SK-N-SH treated with all-trans-retinoic acid at 6 μM for 48 hours (cell line): ENCODE data around the gene PEX26.
"Not testable (repeated sequence)": the region's sequence is repeated elsewhere in the genome, so short reads cannot be mapped to it uniquely, and the experiment has no call there.

Source experiments
- ATAC-seq: fragments of 200-7000 bp; cut with Tn5 transposase; 3 replicates; pipeline ENCODE4 v1.9.1; 2020; ENCODE audit warnings: mild to moderate bottlenecking, moderate library complexity
- ARNTL ChIP-seq: fragments of 450-650 bp; formaldehyde crosslinking; IDR thresholded peaks from 2 replicates; pipeline ENCODE4 v1.5.0; 2020; ENCODE audit warnings: low read depth, mild to moderate bottlenecking, moderate library complexity, borderline replicate concordance
- BACH2 ChIP-seq: fragments of 250-450 bp; sonication (Bioruptor Pico); IDR thresholded peaks from 2 replicates; pipeline ENCODE4 v1.9.0; 2021; ENCODE audit warnings: mild to moderate bottlenecking, borderline replicate concordance
- CSDC2 ChIP-seq: fragments of 250-450 bp; sonication (Bioruptor Pico); IDR thresholded peaks from 2 replicates; pipeline ENCODE4 v1.5.0; 2020; ENCODE audit warnings: mild to moderate bottlenecking, moderate library complexity
- GLIS3 ChIP-seq: fragments of 250-450 bp; sonication (Bioruptor Pico); IDR thresholded peaks from 2 replicates; pipeline ENCODE4 v1.5.0; 2020; ENCODE audit warnings: mild to moderate bottlenecking, moderate library complexity
- ISL1 ChIP-seq: fragments of 250-450 bp; sonication (Bioruptor Pico); IDR thresholded peaks from 2 replicates; pipeline ENCODE4 v2.1.2; 2022; ENCODE audit warnings: mild to moderate bottlenecking, moderate library complexity
- OSR1 ChIP-seq: fragments of 250-450 bp; sonication (Bioruptor Pico); IDR thresholded peaks from 2 replicates; pipeline ENCODE4 v1.8.0; 2022; ENCODE audit warnings: moderate library complexity, mild to moderate bottlenecking, inconsistent platforms
- PPARA ChIP-seq: fragments of 250-450 bp; sonication (Bioruptor Pico); IDR thresholded peaks from 2 replicates; pipeline ENCODE4 v1.5.0; 2020; ENCODE audit warnings: mild to moderate bottlenecking, borderline replicate concordance
- RARB ChIP-seq: fragments of 250-450 bp; sonication (Bioruptor Pico); IDR thresholded peaks from 2 replicates; pipeline ENCODE4 v1.8.0; 2021; ENCODE audit warnings: mild to moderate bottlenecking, moderate library complexity
- TCF4 ChIP-seq: fragments of 250-450 bp; sonication (Bioruptor Pico); IDR thresholded peaks from 2 replicates; pipeline ENCODE4 v1.8.0; 2021; ENCODE audit warnings: mild to moderate bottlenecking, moderate library complexity, borderline replicate concordance
- TOX ChIP-seq: fragments of 250-450 bp; sonication (Bioruptor Pico); IDR thresholded peaks from 2 replicates; pipeline ENCODE4 v1.8.0; 2021; ENCODE audit warnings: mild to moderate bottlenecking, moderate library complexity, borderline replicate concordance
- ZC3H10 ChIP-seq: fragments of 250-450 bp; sonication (Bioruptor Pico); IDR thresholded peaks from 2 replicates; pipeline ENCODE4 v1.5.1; 2021; ENCODE audit warnings: mild to moderate bottlenecking, moderate library complexity
- ZFP3 ChIP-seq: fragments of 250-450 bp; sonication (Bioruptor Pico); IDR thresholded peaks from 2 replicates; pipeline ENCODE4 v1.5.0; 2020; ENCODE audit warnings: mild to moderate bottlenecking, moderate library complexity
- ZFP30 ChIP-seq: fragments of 450-650 bp; formaldehyde crosslinking; IDR thresholded peaks from 2 replicates; pipeline ENCODE4 v1.5.0; 2022; ENCODE audit warnings: mild to moderate bottlenecking, moderate library complexity
- ZNF565 ChIP-seq: fragments of 450-650 bp; formaldehyde crosslinking; conservative IDR thresholded peaks from 2 replicates; pipeline ENCODE4 v1.5.0; 2020; ENCODE audit warnings: low read depth, mild to moderate bottlenecking, moderate library complexity
- ZNF70 ChIP-seq: fragments of 450-650 bp; formaldehyde crosslinking; IDR thresholded peaks from 2 replicates; pipeline ENCODE4 v1.5.0; 2020; ENCODE audit warnings: mild to moderate bottlenecking, moderate library complexity
- ZNF8 ChIP-seq: fragments of 450-650 bp; formaldehyde crosslinking; IDR thresholded peaks from 2 replicates; pipeline ENCODE4 v1.5.0; 2020; ENCODE audit warnings: mild to moderate bottlenecking, moderate library complexity
- TF ChIP-seq, protein P1 (sequence below): fragments of 250-450 bp; sonication (Bioruptor Pico); IDR thresholded peaks from 2 replicates; pipeline ENCODE4 v1.5.1; 2020; ENCODE audit warnings: low read depth, mild to moderate bottlenecking, moderate library complexity
- TF ChIP-seq, protein P2 (sequence below): fragments of 250-450 bp; sonication (Bioruptor Pico); IDR thresholded peaks from 2 replicates; pipeline ENCODE4 v1.5.1; 2021; ENCODE audit warnings: mild to moderate bottlenecking, moderate library complexity
- TF ChIP-seq, protein P3 (sequence below): fragments of 250-450 bp; sonication (Bioruptor Pico); IDR thresholded peaks from 2 replicates; pipeline ENCODE4 v1.8.0; 2020; ENCODE audit warnings: mild to moderate bottlenecking, moderate library complexity, borderline replicate concordance
- TF ChIP-seq, protein P4 (sequence below): fragments of 250-450 bp; sonication (Bioruptor Pico); IDR thresholded peaks from 2 replicates; pipeline ENCODE4 v1.8.0; 2021; ENCODE audit warnings: low read depth, mild to moderate bottlenecking, moderate library complexity, borderline replicate concordance
- TF ChIP-seq, protein P5 (sequence below): fragments of 250-450 bp; sonication (Bioruptor Pico); IDR thresholded peaks from 2 replicates; pipeline ENCODE4 v1.5.0; 2020; ENCODE audit warnings: mild to moderate bottlenecking, moderate library complexity

Gene PEX26

DNA sequence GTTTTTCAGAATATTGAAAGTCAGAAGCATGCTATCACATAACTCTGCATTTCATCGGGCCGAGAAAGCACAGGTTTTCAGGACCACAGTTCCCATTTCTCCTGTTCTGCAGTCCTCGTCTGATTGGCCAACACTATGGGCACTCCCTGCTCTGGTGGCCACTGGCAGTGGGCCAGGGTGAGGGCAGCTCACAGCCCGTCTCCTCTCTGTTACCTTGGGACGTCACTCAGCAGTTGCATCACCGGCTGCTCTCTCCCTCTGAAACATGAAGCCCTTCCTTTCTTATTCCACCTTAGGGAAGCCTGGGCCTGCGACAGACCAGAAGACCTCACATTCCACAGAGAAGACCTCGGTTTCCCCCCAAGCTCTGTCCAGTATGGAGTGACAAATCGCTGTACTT lies 42.0 kb upstream of the PEX26 start:
- ATAC-seq, result no peak
- TF ChIP-seq, protein P1, sequence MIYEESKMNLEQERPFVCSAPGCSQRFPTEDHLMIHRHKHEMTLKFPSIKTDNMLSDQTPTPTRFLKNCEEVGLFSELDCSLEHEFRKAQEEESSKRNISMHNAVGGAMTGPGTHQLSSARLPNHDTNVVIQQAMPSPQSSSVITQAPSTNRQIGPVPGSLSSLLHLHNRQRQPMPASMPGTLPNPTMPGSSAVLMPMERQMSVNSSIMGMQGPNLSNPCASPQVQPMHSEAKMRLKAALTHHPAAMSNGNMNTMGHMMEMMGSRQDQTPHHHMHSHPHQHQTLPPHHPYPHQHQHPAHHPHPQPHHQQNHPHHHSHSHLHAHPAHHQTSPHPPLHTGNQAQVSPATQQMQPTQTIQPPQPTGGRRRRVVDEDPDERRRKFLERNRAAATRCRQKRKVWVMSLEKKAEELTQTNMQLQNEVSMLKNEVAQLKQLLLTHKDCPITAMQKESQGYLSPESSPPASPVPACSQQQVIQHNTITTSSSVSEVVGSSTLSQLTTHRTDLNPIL (CRISPR knock-in tag), result no peak
- no peak for TF ChIP-seq OSR1 (CRISPR knock-in tag)
- no peak for TF ChIP-seq TOX
- no peak for TF ChIP-seq GLIS3 (CRISPR knock-in tag)
- no peak for TF ChIP-seq ZNF8
- no peak for TF ChIP-seq ISL1 (CRISPR knock-in tag)
- no peak for TF ChIP-seq ZFP30
- TF ChIP-seq ZC3H10, result no peak
- TF ChIP-seq, protein P2, sequence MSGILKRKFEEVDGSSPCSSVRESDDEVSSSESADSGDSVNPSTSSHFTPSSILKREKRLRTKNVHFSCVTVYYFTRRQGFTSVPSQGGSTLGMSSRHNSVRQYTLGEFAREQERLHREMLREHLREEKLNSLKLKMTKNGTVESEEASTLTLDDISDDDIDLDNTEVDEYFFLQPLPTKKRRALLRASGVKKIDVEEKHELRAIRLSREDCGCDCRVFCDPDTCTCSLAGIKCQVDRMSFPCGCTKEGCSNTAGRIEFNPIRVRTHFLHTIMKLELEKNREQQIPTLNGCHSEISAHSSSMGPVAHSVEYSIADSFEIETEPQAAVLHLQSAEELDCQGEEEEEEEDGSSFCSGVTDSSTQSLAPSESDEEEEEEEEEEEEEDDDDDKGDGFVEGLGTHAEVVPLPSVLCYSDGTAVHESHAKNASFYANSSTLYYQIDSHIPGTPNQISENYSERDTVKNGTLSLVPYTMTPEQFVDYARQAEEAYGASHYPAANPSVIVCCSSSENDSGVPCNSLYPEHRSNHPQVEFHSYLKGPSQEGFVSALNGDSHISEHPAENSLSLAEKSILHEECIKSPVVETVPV, result no peak
- no peak for TF ChIP-seq BACH2 (CRISPR knock-in tag)
- TF ChIP-seq RARB (CRISPR knock-in tag), result no peak
- TF ChIP-seq PPARA (CRISPR knock-in tag), result no peak
- no peak for TF ChIP-seq TCF4 (CRISPR knock-in tag)
- no peak for TF ChIP-seq CSDC2 (CRISPR knock-in tag)
- no peak for TF ChIP-seq ZFP3 (CRISPR knock-in tag)
- TF ChIP-seq ARNTL (CRISPR knock-in tag), result no peak
- no peak for TF ChIP-seq ZNF565 (CRISPR knock-in tag)
- TF ChIP-seq, protein P3, sequence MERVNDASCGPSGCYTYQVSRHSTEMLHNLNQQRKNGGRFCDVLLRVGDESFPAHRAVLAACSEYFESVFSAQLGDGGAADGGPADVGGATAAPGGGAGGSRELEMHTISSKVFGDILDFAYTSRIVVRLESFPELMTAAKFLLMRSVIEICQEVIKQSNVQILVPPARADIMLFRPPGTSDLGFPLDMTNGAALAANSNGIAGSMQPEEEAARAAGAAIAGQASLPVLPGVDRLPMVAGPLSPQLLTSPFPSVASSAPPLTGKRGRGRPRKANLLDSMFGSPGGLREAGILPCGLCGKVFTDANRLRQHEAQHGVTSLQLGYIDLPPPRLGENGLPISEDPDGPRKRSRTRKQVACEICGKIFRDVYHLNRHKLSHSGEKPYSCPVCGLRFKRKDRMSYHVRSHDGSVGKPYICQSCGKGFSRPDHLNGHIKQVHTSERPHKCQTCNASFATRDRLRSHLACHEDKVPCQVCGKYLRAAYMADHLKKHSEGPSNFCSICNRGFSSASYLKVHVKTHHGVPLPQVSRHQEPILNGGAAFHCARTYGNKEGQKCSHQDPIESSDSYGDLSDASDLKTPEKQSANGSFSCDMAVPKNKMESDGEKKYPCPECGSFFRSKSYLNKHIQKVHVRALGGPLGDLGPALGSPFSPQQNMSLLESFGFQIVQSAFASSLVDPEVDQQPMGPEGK, result no peak

DNA sequence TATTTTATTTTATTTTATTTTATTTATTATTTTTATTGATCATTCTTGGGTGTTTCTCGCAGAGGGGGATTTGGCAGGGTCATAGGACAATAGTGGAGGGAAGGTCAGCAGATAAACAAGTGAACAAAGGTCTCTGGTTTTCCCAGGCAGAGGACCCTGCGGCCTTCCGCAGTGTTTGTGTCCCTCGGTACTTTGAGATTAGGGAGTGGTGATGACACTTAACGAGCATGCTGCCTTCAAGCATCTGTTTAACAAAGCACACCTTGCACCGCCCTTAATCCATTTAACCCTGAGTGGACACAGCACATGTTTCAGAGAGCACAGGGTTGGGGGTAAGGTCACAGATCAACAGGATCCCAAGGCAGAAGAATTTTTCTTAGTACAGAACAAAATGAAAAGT lies 36.9 kb upstream of the PEX26 start:
- ATAC-seq, result not testable (repeated sequence)

DNA sequence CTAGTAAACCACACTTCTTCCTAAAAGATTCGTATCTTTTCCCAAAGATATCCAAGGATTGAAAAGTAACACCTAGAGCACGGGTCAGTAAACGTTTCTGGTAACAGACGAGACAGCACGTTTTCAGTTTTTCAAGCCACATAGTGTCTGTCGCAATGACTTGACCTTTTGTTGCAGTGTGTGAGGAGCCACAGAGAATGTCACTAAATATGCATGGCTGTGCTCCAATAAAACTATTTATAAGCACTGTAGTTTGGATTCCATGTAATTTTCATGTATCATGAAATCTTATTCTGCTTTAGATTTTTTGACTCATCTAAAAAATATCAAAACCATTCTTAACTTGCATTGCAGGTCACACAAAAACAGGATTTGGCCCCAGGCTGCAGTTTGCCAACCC lies 35.1 kb upstream of the PEX26 start:
- ATAC-seq, result no peak; the same call in 2 of the 3 replicates
- no peak for TF ChIP-seq BACH2 (CRISPR knock-in tag)
- no peak for TF ChIP-seq TCF4 (CRISPR knock-in tag)
- no peak for TF ChIP-seq OSR1 (CRISPR knock-in tag)
- TF ChIP-seq, protein P4, sequence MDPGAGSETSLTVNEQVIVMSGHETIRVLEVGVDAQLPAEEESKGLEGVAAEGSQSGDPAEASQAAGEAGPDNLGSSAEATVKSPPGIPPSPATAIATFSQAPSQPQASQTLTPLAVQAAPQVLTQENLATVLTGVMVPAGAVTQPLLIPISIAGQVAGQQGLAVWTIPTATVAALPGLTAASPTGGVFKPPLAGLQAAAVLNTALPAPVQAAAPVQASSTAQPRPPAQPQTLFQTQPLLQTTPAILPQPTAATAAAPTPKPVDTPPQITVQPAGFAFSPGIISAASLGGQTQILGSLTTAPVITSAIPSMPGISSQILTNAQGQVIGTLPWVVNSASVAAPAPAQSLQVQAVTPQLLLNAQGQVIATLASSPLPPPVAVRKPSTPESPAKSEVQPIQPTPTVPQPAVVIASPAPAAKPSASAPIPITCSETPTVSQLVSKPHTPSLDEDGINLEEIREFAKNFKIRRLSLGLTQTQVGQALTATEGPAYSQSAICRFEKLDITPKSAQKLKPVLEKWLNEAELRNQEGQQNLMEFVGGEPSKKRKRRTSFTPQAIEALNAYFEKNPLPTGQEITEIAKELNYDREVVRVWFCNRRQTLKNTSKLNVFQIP (CRISPR knock-in tag), result no peak
- TF ChIP-seq ZNF70, result no peak
- no peak for TF ChIP-seq ARNTL (CRISPR knock-in tag)
- TF ChIP-seq, protein P2, result no peak
- TF ChIP-seq CSDC2 (CRISPR knock-in tag), result no peak
- no peak for TF ChIP-seq ZC3H10
- TF ChIP-seq, protein P5, sequence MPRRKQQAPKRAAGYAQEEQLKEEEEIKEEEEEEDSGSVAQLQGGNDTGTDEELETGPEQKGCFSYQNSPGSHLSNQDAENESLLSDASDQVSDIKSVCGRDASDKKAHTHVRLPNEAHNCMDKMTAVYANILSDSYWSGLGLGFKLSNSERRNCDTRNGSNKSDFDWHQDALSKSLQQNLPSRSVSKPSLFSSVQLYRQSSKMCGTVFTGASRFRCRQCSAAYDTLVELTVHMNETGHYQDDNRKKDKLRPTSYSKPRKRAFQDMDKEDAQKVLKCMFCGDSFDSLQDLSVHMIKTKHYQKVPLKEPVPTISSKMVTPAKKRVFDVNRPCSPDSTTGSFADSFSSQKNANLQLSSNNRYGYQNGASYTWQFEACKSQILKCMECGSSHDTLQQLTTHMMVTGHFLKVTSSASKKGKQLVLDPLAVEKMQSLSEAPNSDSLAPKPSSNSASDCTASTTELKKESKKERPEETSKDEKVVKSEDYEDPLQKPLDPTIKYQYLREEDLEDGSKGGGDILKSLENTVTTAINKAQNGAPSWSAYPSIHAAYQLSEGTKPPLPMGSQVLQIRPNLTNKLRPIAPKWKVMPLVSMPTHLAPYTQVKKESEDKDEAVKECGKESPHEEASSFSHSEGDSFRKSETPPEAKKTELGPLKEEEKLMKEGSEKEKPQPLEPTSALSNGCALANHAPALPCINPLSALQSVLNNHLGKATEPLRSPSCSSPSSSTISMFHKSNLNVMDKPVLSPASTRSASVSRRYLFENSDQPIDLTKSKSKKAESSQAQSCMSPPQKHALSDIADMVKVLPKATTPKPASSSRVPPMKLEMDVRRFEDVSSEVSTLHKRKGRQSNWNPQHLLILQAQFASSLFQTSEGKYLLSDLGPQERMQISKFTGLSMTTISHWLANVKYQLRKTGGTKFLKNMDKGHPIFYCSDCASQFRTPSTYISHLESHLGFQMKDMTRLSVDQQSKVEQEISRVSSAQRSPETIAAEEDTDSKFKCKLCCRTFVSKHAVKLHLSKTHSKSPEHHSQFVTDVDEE (CRISPR knock-in tag), result no peak
- TF ChIP-seq ZNF565 (CRISPR knock-in tag), result no peak
